TTC549 (cell line): Measurements from ENCODE around the gene MYO16.

Experiments used
- FAIRE-seq: peaks from 2 replicates; lab custom pipeline; 2012; peaks lifted over from hg19 to GRCh38; lab: Jason Lieb, UNC

MYO16 gene

DNA sequence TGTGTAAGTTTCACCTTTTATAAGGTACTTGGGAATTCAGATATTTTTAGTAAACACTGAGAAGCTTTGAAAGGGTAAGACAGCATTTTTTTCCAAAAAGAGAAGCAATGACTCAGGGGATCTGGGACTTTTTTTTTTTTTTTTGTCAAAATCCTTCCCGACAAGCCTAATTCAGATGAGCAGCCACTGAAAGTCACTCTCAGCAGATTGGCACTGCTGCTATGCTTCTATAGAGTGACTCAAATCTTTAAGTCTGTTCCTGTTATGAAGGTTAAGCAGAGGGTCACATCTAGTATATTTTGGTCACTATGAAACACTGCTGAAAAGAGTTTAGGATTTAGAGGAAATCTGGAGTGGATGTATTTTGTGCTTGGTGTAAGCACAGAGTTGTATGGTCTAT is 571.1 kb downstream of the MYO16 start:
- FAIRE-seq = no peak

DNA sequence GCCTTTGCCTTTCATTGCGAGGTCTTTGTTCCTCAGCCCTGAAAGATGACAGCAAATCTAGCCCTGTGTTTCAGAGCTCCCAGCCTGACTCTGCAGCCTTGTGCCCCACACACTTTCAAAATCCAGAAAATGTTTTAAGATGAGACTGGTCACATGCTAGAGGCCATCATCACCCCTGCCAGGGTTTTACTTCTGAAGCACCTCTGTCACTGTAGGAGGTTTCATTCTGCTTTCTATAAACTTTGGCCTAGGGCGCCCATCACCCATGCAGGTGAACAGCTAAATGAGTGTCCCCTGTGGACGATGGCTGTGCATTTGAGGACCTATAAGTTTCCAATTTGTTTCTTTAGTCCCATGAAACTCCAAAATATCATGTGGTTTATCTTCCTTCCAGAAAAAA is 574.2 kb downstream of the MYO16 start:
- FAIRE-seq = no peak

DNA sequence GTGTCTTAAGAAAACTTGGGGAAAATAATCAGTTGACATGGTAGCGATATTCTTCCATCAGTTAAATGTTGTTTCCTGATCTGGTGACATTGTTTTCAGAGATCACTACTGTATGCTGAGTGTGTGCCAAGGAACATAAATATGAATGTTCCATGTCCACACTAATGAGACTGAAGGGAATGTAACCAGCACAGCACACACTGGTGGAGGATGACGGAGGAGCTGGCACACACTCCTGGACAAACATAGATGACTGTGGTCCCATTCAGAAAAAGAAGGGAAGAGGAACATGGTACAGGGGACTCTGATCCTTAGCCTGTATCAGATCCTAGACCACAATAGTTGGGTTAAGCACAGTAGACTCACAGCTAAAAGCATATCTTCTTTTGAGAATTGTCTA is 574.8 kb downstream of the MYO16 start:
- FAIRE-seq = no peak

GRCh38 chr13:109204657-109205056 is 575.2 kb downstream of the MYO16 start:
- FAIRE-seq = no peak

- no peak for FAIRE-seq
Observed at GRCh38 chr13:109205315-109205714, 575.9 kb downstream of the MYO16 start.

GRCh38 chr13:109206616-109207015 is 577.2 kb downstream of the MYO16 start:
- FAIRE-seq = no peak

- no peak for FAIRE-seq
Observed at GRCh38 chr13:109207622-109208021, 578.2 kb downstream of the MYO16 start.

DNA sequence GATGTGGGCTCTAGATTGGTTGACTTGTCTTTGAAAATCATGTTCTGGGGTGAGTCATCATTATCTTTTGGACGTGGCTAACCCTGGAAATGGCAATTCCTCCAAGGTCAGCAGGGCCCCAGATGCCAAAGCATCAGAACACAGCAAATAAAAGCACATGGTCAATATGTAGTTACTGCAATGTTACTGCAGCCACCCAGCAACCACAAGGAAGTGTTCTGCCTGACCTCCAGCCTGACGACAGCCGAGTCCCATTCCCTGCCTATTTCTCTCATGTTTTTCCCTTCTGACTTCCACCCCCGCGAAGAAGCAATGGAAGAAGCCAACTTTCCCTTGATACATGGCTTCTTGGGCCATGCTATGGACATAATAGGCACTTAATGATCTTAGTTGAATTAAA is 579.1 kb downstream of the MYO16 start:
- no peak for FAIRE-seq

DNA sequence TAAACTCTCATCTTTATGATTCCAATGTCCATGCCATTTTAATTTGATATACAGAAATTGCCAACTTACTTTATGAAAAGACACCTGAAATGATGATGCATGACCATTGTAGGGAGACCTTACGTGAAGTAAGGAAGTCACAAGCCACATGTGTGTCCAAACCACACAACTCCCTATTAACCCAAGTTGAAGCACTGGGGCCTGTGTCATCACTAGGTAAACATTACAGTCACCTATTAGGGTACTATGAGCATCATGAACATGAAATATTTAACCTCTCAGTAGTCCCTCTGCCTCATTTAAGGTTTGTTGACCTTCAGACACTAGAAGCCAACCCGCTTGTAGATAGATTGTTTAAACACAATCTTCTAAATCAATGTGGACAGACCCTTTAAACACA is 580.1 kb downstream of the MYO16 start:
- no peak for FAIRE-seq

- FAIRE-seq = no peak
Observed at GRCh38 chr13:109211616-109212015, 582.2 kb downstream of the MYO16 start.

DNA sequence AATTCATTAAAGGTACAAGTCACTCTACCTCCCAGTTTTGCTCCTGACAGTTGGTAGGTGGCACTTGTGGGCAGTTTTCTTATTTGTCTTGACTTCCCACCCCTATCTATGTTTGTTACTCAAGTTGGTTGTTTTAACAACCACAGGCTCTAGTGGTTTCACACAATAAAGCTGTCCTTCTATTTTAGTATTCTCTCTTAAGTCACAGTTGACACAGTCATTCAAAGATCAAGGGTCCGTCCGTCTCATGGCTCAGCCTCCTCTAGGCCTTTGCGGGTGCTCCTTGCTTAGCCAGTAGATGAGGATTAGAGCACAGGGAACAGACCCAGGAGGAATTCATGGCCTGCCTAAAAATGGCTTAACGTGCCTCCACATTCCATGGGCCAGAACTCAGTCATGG is 583.2 kb downstream of the MYO16 start:
- FAIRE-seq = no peak

GRCh38 chr13:109213714-109214113 is 584.3 kb downstream of the MYO16 start:
- no peak for FAIRE-seq

- no peak for FAIRE-seq
Observed at GRCh38 chr13:109214393-109214792, 585.0 kb downstream of the MYO16 start.

DNA sequence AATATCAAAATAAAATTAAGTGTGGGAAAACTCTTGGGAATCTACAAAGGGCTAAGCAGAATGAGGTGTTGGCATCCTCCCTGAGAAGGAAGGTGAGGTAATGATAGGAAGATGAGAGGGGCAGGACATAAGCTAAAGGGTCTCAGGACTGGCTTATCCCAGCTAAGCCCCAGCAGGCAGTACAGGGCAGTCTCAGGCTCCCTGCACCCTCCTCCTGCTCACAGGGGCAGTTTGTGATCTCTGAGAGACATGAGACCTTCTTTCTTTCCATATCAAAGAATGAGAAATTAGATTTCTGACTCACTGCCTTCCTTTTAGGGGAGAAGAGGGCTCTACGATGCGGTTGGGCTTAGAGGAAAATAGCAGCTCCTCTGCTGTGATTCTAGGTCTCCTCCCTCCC is 586.0 kb downstream of the MYO16 start:
- FAIRE-seq = no peak

DNA sequence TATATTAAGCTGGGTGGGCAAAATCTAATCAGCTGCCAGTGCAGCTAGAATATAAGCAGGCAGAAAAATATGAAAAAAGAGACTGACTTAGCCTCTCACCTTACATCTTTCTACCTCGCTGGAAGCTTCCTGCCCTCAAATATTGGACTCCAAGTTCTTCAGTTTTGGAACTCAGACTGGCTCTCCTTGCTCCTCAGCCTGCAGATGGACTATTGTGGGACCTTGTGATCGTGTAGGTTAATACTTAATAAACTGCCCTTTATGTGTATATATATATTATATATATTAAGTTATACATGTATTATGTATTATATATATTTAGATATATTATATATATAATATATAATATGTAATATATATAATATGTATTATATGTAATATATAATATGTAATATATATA is 588.1 kb downstream of the MYO16 start:
- FAIRE-seq = peak; percentile 92

- no peak for FAIRE-seq
Observed at GRCh38 chr13:109220631-109221030, 591.2 kb downstream of the MYO16 start.

DNA sequence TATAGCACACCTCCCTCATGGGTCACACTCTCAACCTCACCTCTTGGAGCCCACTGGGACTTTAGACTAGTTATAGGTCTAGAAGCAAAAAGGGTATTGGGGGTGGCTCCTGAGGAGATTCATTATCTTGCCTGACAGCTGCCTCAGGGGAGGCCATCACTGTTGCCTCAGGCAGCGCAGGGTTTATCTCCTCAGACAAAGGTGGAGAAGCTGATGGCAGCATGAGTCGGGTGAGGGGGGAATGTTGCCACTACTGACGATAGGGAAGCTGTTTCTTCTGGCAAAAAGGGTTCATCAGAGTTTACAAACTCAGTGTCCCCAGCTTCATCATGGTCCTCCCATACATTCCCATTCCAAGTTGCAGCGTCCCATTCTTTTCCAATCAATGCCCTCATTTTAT is 594.6 kb downstream of the MYO16 start:
- no peak for FAIRE-seq

DNA sequence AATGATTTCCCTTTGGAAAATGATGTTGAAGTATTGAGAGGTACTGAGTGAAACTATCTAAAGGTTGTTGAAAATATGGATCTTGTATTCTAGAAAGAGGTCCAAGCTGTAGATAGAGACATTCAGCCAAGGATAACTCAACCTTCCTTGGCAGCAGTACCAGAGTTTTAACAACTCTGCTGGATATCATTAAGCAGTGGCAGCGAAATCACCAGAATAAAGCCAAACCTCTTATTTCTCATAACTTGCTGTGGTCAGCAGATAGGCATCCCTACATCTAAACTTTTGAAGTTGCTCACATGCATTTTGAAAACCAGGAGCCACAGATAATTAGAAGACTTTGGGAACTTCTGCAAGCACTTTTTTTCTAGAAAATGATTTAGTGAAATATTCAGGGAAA is 597.2 kb downstream of the MYO16 start:
- no peak for FAIRE-seq

- FAIRE-seq = no peak
Observed at GRCh38 chr13:109227344-109227940, 598.0 kb downstream of the MYO16 start.

- FAIRE-seq = no peak
Observed at GRCh38 chr13:109228211-109228610, 598.8 kb downstream of the MYO16 start.

DNA sequence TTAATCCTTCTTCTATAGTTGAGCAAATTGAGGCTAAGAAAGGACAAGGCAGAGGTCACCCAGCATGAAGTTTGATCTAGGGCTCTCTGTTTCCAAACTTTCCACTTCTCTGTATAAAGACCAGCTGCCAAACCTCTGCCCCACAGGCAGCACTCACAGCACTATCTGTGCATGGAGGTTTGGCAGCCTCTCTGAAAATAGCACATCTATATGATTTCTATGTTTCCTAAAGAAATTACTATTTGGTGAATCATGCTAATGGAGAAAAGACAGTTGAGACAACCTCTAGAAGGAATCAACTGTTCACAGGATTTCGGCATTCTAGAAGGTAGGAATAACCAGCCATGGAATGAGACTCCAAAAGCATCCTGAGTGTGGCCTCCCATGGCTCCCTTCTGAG is 602.5 kb downstream of the MYO16 start:
- no peak for FAIRE-seq

DNA sequence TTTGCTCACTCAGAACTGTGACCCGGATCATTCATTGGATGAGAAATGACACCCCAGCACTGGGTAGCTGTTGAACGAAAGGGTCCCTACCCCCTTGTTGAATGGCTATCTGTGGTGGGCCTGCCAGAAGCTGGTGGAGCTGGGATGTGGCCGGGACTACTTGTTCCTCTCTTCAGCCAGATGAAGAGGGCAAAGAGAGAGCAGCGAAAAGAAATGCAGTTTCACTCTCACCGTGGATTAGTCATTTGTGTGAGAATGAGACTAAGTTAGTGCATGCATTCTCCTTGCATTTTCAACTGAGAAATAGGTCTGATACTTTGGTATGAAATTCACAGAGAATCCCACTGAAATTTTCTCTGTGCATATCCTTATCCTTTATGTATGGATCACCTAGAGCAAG is 603.9 kb downstream of the MYO16 start:
- FAIRE-seq = no peak

DNA sequence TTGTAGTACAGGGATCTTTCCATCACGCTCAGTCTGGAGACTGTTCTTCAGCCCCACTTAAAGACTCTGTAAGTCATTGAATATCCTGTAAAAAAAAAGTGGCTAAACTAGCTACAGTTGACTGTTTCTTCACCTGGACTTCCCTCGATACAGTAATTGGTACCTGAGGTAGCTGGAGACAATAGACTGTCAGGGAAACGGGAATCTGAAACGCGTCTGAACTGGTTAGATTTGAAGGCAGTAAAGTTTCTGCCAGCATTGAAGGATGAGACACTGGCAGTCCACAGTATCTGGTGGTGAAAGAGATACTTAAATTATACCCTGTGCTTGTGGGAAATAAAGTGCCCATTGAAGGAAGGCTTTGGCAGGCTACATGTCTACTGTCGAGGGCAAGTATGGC is 606.5 kb downstream of the MYO16 start:
- no peak for FAIRE-seq

DNA sequence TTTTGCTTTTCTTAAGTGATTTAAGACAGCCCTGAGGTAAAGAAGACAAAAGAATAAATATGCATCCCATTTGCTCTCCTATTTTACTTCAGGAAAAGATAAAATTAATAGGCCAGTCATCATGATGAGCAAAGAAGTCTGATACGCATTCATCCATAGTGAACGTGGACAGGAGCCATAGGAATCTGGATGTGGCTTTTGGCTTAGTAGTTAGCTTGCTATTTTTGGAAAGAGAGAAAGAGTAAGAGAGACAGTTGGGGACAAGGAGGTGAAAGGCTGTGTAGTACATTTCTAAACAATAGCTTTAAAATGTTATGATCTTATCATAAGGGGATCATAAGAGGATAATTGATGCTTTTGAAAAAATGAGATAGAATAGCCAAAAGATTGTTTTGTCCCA is 611.7 kb downstream of the MYO16 start:
- no peak for FAIRE-seq

GRCh38 chr13:109243311-109243951 is 614.0 kb downstream of the MYO16 start:
- FAIRE-seq = no peak
